DND-41 (cell line): ENCODE data around the gene SGMS1.

Source experiments
- ATAC-seq: fragments of 200-7000 bp; cut with Tn5 transposase; 3 replicates; pipeline ENCODE4 v1.9.1; 2021; ENCODE audit warnings: low read depth; ENCODE audit not compliant: insufficient read depth
- DNase-seq: peaks from one replicate; pipeline ENCODE4 v3.0.0-alpha.2; 2020
- H2AFZ ChIP-seq: 2 replicates; pipeline ENCODE4 v1.6.0; 2012; ENCODE audit warnings: low read depth, low read length
- H3K27ac ChIP-seq: 2 replicates; pipeline ENCODE4 v1.5.1; 2012; ENCODE audit warnings: low read length, inconsistent platforms
- H3K27me3 ChIP-seq: fragments of 200-600 bp; sonication (generic); 2 replicates; pipeline ENCODE4 v1.6.0; 2012; ENCODE audit warnings: low read length, mild to moderate bottlenecking, inconsistent platforms; ENCODE audit not compliant: insufficient read depth, poor library complexity
- H3K36me3 ChIP-seq: 2 replicates; pipeline ENCODE4 v1.5.1; 2012; ENCODE audit warnings: low read length, inconsistent platforms; ENCODE audit not compliant: insufficient read depth
- H3K4me1 ChIP-seq: 2 replicates; pipeline ENCODE4 v1.5.1; 2012; ENCODE audit warnings: mild to moderate bottlenecking, low read length; ENCODE audit not compliant: insufficient read depth
- H3K4me2 ChIP-seq: 2 replicates; pipeline ENCODE4 v1.6.0; 2012; ENCODE audit warnings: mild to moderate bottlenecking, moderate library complexity, low read length, inconsistent platforms; ENCODE audit not compliant: insufficient read depth
- H3K4me3 ChIP-seq, 2 experiments: fragments of 200-600 bp in 1 of 2; shearing (Covaris generic) in 1 of 2; 2 replicates each; pipeline ENCODE4 v1.5.1; 2012 to 2016; ENCODE audit warnings: inconsistent platforms in 2 of 2, low read length in 2 of 2, mild to moderate bottlenecking in 2 of 2, low read depth in 1 of 2, moderate library complexity in 1 of 2
- H3K79me2 ChIP-seq: 2 replicates; pipeline ENCODE4 v1.6.0; 2012; ENCODE audit warnings: low read length, inconsistent platforms; ENCODE audit not compliant: insufficient read depth
- H3K9ac ChIP-seq: 2 replicates; pipeline ENCODE4 v1.6.0; 2012; ENCODE audit warnings: low read depth, mild to moderate bottlenecking, inconsistent platforms, low read length, moderate library complexity
- H3K9me3 ChIP-seq: 2 replicates; pipeline ENCODE4 v1.5.1; 2012; ENCODE audit warnings: low read length, moderate library complexity, mild to moderate bottlenecking, inconsistent platforms; ENCODE audit not compliant: insufficient read depth, severe bottlenecking
- H4K20me1 ChIP-seq: 2 replicates; pipeline ENCODE4 v1.6.0; 2012; ENCODE audit warnings: low read length; ENCODE audit not compliant: insufficient read depth
- CTCF ChIP-seq: IDR thresholded peaks from 2 replicates; pipeline ENCODE4 v1.5.1; 2012; ENCODE audit warnings: borderline replicate concordance, low read length, moderate library complexity, mild to moderate bottlenecking; ENCODE audit not compliant: poor library complexity, severe bottlenecking; ENCODE audit errors: extremely low read depth
- EZH2 ChIP-seq: IDR thresholded peaks from 3 replicates; pipeline ENCODE4 v1.6.1; 2012; ENCODE audit warnings: borderline replicate concordance, low read depth, mild to moderate bottlenecking, moderate library complexity, low read length, inconsistent platforms; ENCODE audit not compliant: severe bottlenecking

The SGMS1 gene

GRCh38 chr10:50461834-50462233 lies 161.9 kb downstream of the SGMS1 start:
- no peak for ATAC-seq
- no peak overlapping the region for H3K27ac ChIP-seq
- TF ChIP-seq EZH2 (no peak), CTCF (no peak)

DNA sequence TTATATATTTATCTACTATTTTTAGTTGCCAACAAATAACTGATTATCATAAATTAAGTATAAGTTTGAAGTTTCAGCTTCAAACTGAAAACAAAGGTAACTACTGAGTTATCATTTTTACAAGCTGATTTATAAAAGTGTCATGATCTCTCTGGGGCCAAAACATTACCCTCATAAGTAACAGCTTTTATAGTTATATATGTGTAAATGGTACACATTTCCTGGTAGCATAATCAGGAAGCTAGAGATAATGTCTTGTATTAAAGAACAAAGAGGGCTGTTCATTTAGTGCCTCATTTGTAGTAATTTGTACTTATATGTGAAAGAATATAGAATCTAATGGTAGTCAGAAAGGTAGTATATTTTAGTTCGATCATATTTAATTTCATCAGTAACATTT lies 162.6 kb downstream of the SGMS1 start:
- H3K9ac ChIP-seq, result no peak overlapping the region
- no peaks in the 10 kb centered on the region for H3K4me1 ChIP-seq
- no peak overlapping the region for H2AFZ ChIP-seq
- no peaks in the 10 kb centered on the region for H3K79me2 ChIP-seq
- ATAC-seq (no peak), DNase-seq (no peak)
- no peak overlapping the region for H3K27ac ChIP-seq
- TF ChIP-seq CTCF (no peak), EZH2 (no peak)
- H3K4me3 ChIP-seq, result no peak overlapping the region
- no peaks in the 10 kb centered on the region for H3K27me3 ChIP-seq
- no peaks in the 10 kb centered on the region for H3K9me3 ChIP-seq
- no peaks in the 10 kb centered on the region for H4K20me1 ChIP-seq
- H3K36me3 ChIP-seq, result no peaks in the 10 kb centered on the region
- no peak overlapping the region for H3K4me2 ChIP-seq

More at GRCh38 chr10:50461834-50462233, 161.9 kb downstream of the SGMS1 start:
- DNase-seq, result no peak
- Histone ChIP-seq H3K4me3 (no peak overlapping the region), H3K4me2 (no peak overlapping the region), H3K27me3 (no peaks in the 10 kb centered on the region), H4K20me1 (no peaks in the 10 kb centered on the region), H3K4me1 (no peaks in the 10 kb centered on the region), H3K36me3 (no peaks in the 10 kb centered on the region), H3K79me2 (no peaks in the 10 kb centered on the region), H3K9ac (no peak overlapping the region), H3K9me3 (no peaks in the 10 kb centered on the region), H2AFZ (no peak overlapping the region)

GRCh38 chr10:50456719-50457118 lies 167.0 kb downstream of the SGMS1 start:
- no peaks in the 10 kb centered on the region for H3K9me3 ChIP-seq
- H2AFZ ChIP-seq, result no peak overlapping the region
- H3K27ac ChIP-seq, result no peak overlapping the region
- DNase-seq (no peak), ATAC-seq (no peak)
- no peaks in the 10 kb centered on the region for H3K36me3 ChIP-seq
- H4K20me1 ChIP-seq, result no peaks in the 10 kb centered on the region
- TF ChIP-seq EZH2 (no peak), CTCF (no peak)
- no peaks in the 10 kb centered on the region for H3K27me3 ChIP-seq
- H3K4me2 ChIP-seq, result no peak overlapping the region
- H3K4me3 ChIP-seq, result no peak overlapping the region
- H3K9ac ChIP-seq, result no peak overlapping the region
- no peaks in the 10 kb centered on the region for H3K4me1 ChIP-seq
- H3K79me2 ChIP-seq, result no peaks in the 10 kb centered on the region

GRCh38 chr10:50453940-50454339 lies 169.8 kb downstream of the SGMS1 start:
- Histone ChIP-seq H2AFZ (no peak overlapping the region), H3K4me3 (no peak overlapping the region), H3K36me3 (no peaks in the 10 kb centered on the region), H3K27me3 (no peaks in the 10 kb centered on the region), H3K4me2 (no peak overlapping the region), H3K9ac (no peak overlapping the region), H3K27ac (no peak overlapping the region), H3K9me3 (no peaks in the 10 kb centered on the region), H3K79me2 (no peaks in the 10 kb centered on the region), H3K4me1 (no peaks in the 10 kb centered on the region), H4K20me1 (no peaks in the 10 kb centered on the region)
- TF ChIP-seq EZH2 (no peak), CTCF (no peak)
- no peak for ATAC-seq
- no peak for DNase-seq
